ENCODE measurements around the gene PRDX5. TPM values are rescaled to one million over a fixed set of nuclear protein-coding genes. Genes with fewer than 3 reads are reported as not detected.

PRDX5 gene
- total RNA-seq, 1 experiment from 2014 or later = 255 TPM

DNA sequence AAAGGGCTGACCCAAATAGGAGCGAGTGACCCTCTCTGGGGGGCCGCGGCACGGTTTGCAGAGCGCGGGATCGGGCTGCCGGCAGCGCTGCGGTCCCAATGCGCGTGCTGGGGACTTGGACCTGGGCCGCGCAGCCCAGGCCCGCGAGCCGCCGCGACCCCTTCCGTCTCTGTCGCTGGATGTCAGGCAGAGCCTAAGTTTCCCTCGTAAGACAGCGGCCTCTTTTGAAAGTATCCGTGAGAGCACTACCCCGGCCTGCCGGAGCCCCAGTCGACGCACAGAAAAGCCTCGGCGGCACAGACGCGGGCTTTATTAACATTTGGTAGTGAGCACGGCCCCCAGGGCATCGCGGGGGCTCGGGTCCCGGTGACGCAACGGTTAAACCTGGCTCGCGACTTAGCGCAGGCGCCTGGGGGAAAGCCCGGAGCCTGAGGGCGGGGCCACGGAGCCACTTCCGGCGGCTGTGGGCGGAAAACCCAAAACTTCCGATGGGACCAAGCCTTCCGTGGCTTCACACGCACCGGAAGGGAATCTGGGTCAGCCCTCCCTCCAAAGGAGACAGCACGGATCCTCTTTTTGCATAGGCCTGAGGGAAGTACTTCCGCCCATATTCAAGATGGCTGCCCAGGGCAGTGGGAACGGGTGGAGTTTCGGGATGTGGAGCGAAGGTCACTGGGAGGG, 48.2 kb upstream of the PRDX5 start (continued):
- TF ChIP-seq, protein P1, sequence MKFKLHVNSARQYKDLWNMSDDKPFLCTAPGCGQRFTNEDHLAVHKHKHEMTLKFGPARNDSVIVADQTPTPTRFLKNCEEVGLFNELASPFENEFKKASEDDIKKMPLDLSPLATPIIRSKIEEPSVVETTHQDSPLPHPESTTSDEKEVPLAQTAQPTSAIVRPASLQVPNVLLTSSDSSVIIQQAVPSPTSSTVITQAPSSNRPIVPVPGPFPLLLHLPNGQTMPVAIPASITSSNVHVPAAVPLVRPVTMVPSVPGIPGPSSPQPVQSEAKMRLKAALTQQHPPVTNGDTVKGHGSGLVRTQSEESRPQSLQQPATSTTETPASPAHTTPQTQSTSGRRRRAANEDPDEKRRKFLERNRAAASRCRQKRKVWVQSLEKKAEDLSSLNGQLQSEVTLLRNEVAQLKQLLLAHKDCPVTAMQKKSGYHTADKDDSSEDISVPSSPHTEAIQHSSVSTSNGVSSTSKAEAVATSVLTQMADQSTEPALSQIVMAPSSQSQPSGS (CRISPR knock-in tag; IDR thresholded peaks at IDR 0.05; ENCODE audit: borderline replicate concordance, low read depth) = no peak
- TF ChIP-seq ZNF138 (CRISPR knock-in tag; conservative IDR thresholded peaks at IDR 0.05) (peak; percentile 83; the same call in 1 of the 2 replicates), ZNF671 (CRISPR knock-in tag; IDR thresholded peaks at IDR 0.05) (no peak), TEAD4 (CRISPR knock-in tag; IDR thresholded peaks at IDR 0.05) (no peak), JUN (CRISPR knock-in tag; IDR thresholded peaks at IDR 0.05) (no peak), ZNF423 (CRISPR knock-in tag; IDR thresholded peaks at IDR 0.05) (no peak), CREB1 (CRISPR knock-in tag; IDR thresholded peaks at IDR 0.05) (no peak), RELA (CRISPR knock-in tag; IDR thresholded peaks at IDR 0.05; ENCODE audit: borderline replicate concordance) (no peak), E2F4 (CRISPR knock-in tag; IDR thresholded peaks at IDR 0.05; ENCODE audit: borderline replicate concordance, low read depth) (0 out of 2 replicates have a peak, but pooled peaks have one; percentile 1), KAT7 (CRISPR knock-in tag; IDR thresholded peaks at IDR 0.05; ENCODE audit: borderline replicate concordance) (peak; percentile 58; the same call in 1 of the 2 replicates), HMGXB4 (CRISPR knock-in tag; IDR thresholded peaks at IDR 0.05) (peak; percentile 65; the same call in 1 of the 2 replicates), PREB (CRISPR knock-in tag; IDR thresholded peaks at IDR 0.05; ENCODE audit: borderline replicate concordance) (no peak), STAT6 (CRISPR knock-in tag; conservative IDR thresholded peaks at IDR 0.05; ENCODE audit: low read depth) (no peak), ZBTB21 (CRISPR knock-in tag; IDR thresholded peaks at IDR 0.05; ENCODE audit: borderline replicate concordance) (no peak), ZMAT4 (CRISPR knock-in tag; IDR thresholded peaks at IDR 0.05) (peak; percentile 70)
- TF ChIP-seq, protein P2, sequence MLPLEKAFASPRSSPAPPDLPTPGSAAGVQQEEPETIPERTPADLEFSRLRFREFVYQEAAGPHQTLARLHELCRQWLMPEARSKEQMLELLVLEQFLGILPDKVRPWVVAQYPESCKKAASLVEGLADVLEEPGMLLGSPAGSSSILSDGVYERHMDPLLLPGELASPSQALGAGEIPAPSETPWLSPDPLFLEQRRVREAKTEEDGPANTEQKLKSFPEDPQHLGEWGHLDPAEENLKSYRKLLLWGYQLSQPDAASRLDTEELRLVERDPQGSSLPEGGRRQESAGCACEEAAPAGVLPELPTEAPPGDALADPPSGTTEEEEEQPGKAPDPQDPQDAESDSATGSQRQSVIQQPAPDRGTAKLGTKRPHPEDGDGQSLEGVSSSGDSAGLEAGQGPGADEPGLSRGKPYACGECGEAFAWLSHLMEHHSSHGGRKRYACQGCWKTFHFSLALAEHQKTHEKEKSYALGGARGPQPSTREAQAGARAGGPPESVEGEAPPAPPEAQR (CRISPR knock-in tag; IDR thresholded peaks at IDR 0.05) = no peak
